Neutrophil (primary cell): ENCODE measurements around the gene ACTA2.

Source experiments
- H3K27ac ChIP-seq: fragments of 200-600 bp; sonication (generic); 2 replicates; pipeline ENCODE4 v1.5.1; 2016; ENCODE audit warnings: mild to moderate bottlenecking, moderate library complexity
- H3K27me3 ChIP-seq: fragments of 200-600 bp; sonication (generic); 2 replicates; pipeline ENCODE4 v1.6.0; 2016; ENCODE audit warnings: mild to moderate bottlenecking
- H3K36me3 ChIP-seq: fragments of 200-600 bp; sonication (generic); 2 replicates; pipeline ENCODE4 v1.5.1; 2017
- H3K4me1 ChIP-seq, 2 experiments: fragments of 200-600 bp in 1 of 2; sonication (generic) in 1 of 2; 1 replicate in 1 of 2; 2 replicates in 1 of 2; pipeline versions ENCODE4 v1.5.1 to v1.6.1; 2013 to 2016; ENCODE audit warnings: low read depth in 1 of 2, low read length in 1 of 2, mild to moderate bottlenecking in 1 of 2, moderate library complexity in 1 of 2; ENCODE audit not compliant: control insufficient read depth in 1 of 2, insufficient read depth in 1 of 2
- H3K4me3 ChIP-seq, 2 experiments: fragments of 200-600 bp in 1 of 2; sonication (generic) in 1 of 2; 1 replicate in 1 of 2; 2 replicates in 1 of 2; pipeline ENCODE4 v1.5.1; 2013 to 2016; ENCODE audit warnings: low read depth in 1 of 2, low read length in 1 of 2, mild to moderate bottlenecking in 1 of 2, moderate library complexity in 1 of 2
- H3K9me3 ChIP-seq: fragments of 200-600 bp; sonication (generic); 2 replicates; pipeline ENCODE4 v1.5.1; 2016
- CTCF ChIP-seq: fragments of 200-600 bp; sonication (generic); IDR thresholded peaks from 2 replicates; pipeline ENCODE4 v1.5.1; 2016; ENCODE audit warnings: antibody characterized with exemption

ACTA2 gene

GRCh38 chr10:88995156-88995876 lies 42.7 kb upstream of the ACTA2 start:
- H3K4me3 ChIP-seq, result no peak overlapping the region
- H3K27ac ChIP-seq, result peak overlapping the region; percentile 72
- no peaks in the 10 kb centered on the region for H3K36me3 ChIP-seq
- H3K27me3 ChIP-seq, result no peaks in the 10 kb centered on the region
- no peaks in the 10 kb centered on the region for H3K9me3 ChIP-seq
- peaks cover 39 to 52% of the 10 kb centered on the region in 2 experiments for H3K4me1 ChIP-seq
- TF ChIP-seq CTCF, result no peak

- no peaks in the 10 kb centered on the region for H3K9me3 ChIP-seq
- no peak for TF ChIP-seq CTCF
- H3K4me3 ChIP-seq, result no peak overlapping the region
- peaks cover 52 to 63% of the 10 kb centered on the region in 2 experiments for H3K4me1 ChIP-seq
- no peaks in the 10 kb centered on the region for H3K36me3 ChIP-seq
- no peaks in the 10 kb centered on the region for H3K27me3 ChIP-seq
- H3K27ac ChIP-seq, result peak overlapping the region; percentile 1
Measured at GRCh38 chr10:88994019-88994418, 41.4 kb upstream of the ACTA2 start.

- Histone ChIP-seq H3K9me3 (no peaks in the 10 kb centered on the region), H3K27me3 (no peaks in the 10 kb centered on the region), H3K4me1 (peaks cover 55 to 64% of the 10 kb centered on the region in 2 experiments), H3K36me3 (no peaks in the 10 kb centered on the region), H3K4me3 (peak overlapping the region; percentile 83 to 86), H3K27ac (peak overlapping the region; percentile 95)
- TF ChIP-seq CTCF, result no peak
Measured at GRCh38 chr10:88992921-88993524, 40.5 kb upstream of the ACTA2 start.

GRCh38 chr10:88991899-88992320 lies 39.3 kb upstream of the ACTA2 start:
- peak overlapping the region; percentile 95 for H3K27ac ChIP-seq
- no peaks in the 10 kb centered on the region for H3K36me3 ChIP-seq
- no peaks in the 10 kb centered on the region for H3K27me3 ChIP-seq
- H3K4me1 ChIP-seq, result peaks cover 58 to 65% of the 10 kb centered on the region in 2 experiments
- TF ChIP-seq CTCF, result no peak
- H3K4me3 ChIP-seq, result peak overlapping the region; percentile 83 to 86
- H3K9me3 ChIP-seq, result peaks cover 2% of the 10 kb centered on the region

- H3K27me3 ChIP-seq, result no peaks in the 10 kb centered on the region
- H3K4me1 ChIP-seq, result peaks cover 52 to 59% of the 10 kb centered on the region in 2 experiments
- peak overlapping the region; percentile 83 to 86 for H3K4me3 ChIP-seq
- H3K27ac ChIP-seq, result peak overlapping the region; percentile 95
- peaks cover 7% of the 10 kb centered on the region for H3K9me3 ChIP-seq
- H3K36me3 ChIP-seq, result no peaks in the 10 kb centered on the region
- TF ChIP-seq CTCF, result no peak
Measured at GRCh38 chr10:88991161-88991898, 38.8 kb upstream of the ACTA2 start.
